HG02973 (cell line): Measurements from ENCODE around the gene KRTAP4-16.
"Not testable (repeated sequence)": the region's sequence is repeated elsewhere in the genome, so short reads cannot be mapped to it uniquely, and the experiment has no call there.

Experiments
- ATAC-seq: cut with Tn5 transposase; IDR thresholded peaks from one replicate; pipeline ENCODE4 v1.9.1; 2021; ENCODE audit warnings: moderate library complexity; ENCODE audit not compliant: unreplicated experiment

Gene KRTAP4-16

DNA sequence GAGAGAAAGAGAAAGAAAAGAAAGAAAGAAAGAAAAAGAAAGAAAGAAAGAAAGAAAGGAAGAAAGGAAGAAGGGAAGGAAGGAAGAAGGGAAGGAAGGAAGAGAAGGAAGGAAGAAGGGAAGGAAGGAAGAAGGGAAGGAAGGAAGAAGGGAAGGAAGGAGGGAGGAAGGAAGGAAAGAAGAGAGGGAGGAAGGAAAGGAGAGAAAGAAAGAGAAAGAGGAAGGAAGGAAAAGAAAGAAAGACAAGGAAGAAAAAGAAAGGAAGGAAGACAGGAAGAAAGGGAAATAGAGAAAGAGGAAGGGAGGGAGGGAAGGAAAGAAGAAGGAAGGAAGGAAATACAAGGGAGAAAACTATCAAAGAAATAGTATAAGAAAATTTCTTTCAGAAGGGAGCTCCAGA, 25.2 kb downstream of the KRTAP4-16 start:
- no peak for ATAC-seq

DNA sequence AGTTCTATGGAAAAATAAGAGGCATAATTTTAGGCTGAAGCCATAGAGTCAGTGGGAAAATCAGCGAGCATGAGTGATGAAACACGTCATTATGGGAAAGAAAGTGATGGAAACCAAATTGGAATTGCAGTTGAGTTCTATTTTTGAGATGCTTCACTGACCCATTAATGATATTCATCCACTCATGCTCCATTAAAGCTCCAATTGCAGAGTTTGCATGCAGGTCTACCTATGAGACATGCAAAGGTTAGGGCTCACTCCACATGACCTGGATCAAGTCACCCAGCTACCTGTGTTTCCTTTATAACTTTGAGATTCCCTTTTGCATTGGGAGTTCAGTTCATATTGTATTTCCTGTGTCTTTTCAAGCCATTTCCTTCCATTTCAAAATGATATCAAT, 28.3 kb downstream of the KRTAP4-16 start:
- no peak for ATAC-seq

DNA sequence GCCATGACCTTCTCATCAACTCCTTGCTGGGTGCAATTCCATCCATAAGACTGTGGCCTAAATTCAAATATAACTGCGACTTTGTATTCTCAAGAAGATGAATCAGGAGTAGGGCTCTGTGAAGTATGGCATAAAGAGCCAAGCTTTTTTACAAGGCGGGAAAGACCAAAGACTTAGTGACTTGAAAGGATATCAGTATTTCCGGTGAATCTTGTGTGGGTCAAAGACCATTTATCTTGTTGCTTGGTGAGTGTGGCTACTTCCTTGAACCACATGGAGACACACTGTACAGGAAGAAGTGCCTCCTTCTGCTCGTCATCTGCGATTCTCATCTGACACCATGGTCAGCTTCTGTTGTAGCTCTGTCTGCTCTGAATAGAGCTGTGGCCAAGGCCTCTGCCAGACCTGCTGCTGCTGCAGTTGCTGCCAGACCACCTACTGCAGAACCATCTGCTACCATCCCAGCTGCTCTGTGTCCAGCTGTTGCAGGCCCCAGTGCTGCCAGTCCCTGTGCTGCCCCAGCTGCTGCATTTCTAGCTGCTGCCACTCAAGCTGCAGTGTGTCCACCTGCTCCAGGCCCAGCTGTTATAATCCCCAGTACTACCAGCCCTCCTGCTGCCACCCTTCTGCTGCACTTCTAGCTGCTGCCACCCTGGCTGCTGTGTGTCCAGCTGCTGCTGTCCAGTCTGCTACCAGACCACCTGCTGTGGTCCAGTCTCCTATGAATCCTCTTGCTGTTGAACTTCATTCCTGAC, 30.2 kb downstream of the KRTAP4-16 start:
- ATAC-seq = no peak

- no peak for ATAC-seq
Measured at GRCh38 chr17:41069031-41069430, 33.0 kb downstream of the KRTAP4-16 start.

GRCh38 chr17:41067281-41067680, 34.7 kb downstream of the KRTAP4-16 start:
- ATAC-seq = no peak

DNA sequence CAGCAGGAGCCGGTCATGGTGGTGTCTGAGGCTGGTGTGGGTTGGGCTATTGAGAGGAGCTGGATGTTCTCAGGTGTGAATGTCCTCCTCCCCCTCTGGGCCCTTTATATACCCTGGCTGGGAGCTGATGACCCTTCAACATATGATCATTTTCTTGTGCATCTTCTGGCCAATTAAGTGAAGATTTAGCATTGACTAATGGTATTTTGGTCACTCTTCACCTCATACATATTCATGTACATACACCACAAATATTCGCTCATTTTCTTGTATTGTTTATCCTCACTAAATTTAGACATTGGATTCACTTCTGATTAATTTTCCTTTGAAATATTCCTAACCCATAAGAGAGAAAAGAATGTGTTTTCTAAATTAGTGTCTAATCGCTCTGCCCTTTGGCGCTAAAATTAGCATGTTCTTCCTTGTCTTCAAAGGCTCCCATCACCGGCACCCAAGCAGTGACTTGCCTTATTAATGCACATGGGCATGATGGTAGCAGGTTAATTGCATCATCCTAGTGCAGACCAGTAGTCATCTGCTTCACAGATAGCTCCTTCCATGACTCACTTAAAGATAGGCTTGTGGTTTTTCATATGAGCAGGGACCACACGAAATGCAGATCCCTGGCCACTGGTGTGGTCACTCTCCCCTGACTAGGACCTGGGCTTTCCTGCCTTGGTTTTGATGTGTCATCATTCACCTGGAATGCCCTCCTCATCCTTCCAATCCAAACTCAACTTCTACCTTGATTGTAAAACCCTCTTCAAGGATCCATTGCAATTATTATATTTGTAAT, 36.0 kb downstream of the KRTAP4-16 start, which contains the start of gene KRTAP2-4:
Gene KRTAP2-4, minus strand, starts transcription at position 51 of the 796 bp plus-strand sequence. Its CDS starts 34 bp downstream, at position 17.
- no peak for ATAC-seq

GRCh38 chr17:41065016-41065689, 36.9 kb downstream of the KRTAP4-16 start:
- ATAC-seq = not testable (repeated sequence)

DNA sequence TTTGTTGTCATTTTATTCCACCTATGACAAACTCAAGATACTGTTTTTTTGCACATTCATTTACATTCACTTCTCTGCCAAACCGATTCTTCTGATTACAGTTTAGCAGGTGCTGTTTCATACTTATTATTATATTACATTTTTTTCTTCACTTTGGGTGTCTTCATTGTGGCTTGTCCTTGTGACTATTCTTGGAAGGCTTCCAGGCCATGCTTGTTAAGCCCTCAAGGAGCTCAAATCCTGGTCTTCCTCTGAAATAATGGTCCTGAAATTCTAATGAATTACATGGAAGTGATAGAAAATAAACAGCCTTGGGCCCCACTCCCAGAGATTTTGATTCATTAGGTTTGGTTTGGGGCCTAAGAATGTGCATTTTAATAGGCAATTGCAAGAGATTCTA, 37.7 kb downstream of the KRTAP4-16 start:
- ATAC-seq = no peak

DNA sequence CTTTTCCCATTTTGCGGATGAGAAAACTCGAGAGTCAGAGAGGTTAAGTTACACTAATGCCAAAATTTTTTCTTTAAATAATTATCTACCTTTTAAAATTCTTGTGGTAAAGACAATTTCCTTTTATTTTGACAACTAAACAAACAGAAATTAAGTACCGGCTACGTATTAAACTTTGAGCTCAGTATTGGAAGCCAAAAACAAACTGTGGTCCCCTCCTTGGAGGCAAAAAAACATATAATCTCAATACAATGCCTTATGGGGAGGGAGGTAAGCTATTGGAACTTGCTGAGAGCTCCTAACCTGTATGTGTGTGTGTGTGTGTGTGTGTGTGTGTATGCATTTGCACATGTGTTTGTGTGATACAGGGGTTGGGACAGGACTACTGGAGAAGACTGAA, 38.6 kb downstream of the KRTAP4-16 start:
- no peak for ATAC-seq

DNA sequence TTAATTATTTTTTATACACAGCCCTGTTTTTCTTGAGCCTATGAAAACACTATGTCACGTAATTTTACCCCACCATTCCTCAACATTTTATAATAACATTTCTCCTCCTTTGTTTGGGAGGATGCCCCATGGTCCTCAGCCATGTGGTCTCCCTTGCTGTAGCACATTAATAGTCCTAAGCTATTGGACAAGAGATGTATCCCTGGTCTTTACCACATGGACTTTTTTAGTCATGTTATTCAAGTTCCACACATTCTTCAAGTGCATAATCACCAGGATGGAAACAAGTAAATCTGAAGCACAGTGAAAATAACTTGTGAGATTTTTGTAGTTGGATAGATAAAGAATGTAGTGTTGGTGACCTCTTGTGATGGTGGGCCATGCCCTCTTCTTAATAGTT, 40.0 kb downstream of the KRTAP4-16 start:
- ATAC-seq = no peak

DNA sequence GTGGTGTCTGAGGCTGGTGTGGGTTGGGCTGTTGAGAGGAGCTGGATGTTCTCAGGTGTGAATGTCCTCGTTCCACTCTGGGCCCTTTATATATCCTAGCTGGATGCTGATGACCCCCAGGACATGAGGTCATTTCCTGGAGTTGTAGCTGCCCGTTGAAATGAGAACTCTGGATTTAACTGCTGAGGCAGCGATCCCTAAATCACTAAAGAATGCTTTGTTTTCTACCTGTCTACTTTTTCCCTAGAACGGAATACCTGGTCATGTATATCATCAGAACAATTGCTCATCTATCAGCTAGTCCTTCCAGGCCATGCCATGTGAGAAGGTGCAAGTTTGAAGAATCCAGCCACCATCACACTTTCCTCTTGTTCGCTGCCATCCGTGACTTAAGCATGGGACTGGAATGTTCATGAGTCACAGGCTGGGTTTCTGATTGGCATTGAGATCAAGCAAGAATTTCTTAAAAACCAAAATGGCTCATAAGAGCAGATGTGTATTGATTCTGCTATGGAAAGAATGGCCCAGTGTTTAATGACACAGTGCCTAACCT, 41.9 kb downstream of the KRTAP4-16 start, which contains the start of gene KRTAP2-3:
Gene KRTAP2-3, minus strand, starts transcription at position 63 of the 553 bp plus-strand sequence. CDS start 64 bp downstream, outside the sequence.
- ATAC-seq = no peak

GRCh38 chr17:41059276-41060051, 42.5 kb downstream of the KRTAP4-16 start:
- not testable (repeated sequence) for ATAC-seq

GRCh38 chr17:41058741-41059140, 43.3 kb downstream of the KRTAP4-16 start:
- no peak for ATAC-seq

DNA sequence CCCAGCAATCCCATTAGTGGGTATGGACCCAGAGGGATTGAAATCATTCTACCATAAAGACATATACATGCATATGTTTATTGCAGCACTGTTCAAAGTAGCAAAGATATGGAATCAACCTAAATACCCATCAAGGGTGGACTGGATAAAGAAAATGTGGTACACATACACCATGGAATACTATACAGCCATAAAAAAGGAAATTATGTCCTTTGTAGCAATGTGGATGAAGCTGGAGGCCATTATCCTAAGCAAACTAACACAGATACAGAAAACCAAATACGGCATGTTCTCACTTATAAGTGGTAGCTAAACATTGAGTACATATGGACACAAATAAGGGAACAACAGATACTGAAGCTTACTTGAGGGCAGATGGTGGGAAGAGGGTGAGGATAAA, 44.5 kb downstream of the KRTAP4-16 start:
- ATAC-seq = no peak

- not testable (repeated sequence) for ATAC-seq
Measured at GRCh38 chr17:41055130-41055529, 46.9 kb downstream of the KRTAP4-16 start, which contains the start of gene KRTAP2-2. Gene KRTAP2-2, minus strand, starts transcription at chr17:41055230. Its CDS starts 19 bp downstream, at chr17:41055211.

DNA sequence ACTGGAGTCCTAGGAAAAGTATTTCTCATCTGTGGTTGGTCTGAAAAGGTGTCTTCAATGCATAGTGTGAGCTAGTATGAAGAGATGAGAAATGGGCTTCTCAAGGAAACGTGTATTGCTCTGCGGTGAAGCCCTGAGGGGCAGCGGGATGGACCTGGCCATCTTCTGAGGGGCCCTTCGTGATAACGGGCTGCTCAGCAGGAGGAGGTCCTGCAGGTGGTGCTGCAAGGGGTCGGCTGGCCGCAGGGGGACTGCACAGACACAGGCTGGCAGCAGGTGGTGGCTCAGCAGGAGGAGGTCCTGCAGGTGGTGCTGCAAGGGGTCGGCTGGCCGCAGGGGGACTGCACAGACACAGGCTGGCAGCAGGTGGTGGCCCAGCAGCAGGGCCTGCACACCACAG, 47.5 kb downstream of the KRTAP4-16 start:
- not testable (repeated sequence) for ATAC-seq

- ATAC-seq = no peak
Measured at GRCh38 chr17:41054025-41054424, 48.0 kb downstream of the KRTAP4-16 start.

DNA sequence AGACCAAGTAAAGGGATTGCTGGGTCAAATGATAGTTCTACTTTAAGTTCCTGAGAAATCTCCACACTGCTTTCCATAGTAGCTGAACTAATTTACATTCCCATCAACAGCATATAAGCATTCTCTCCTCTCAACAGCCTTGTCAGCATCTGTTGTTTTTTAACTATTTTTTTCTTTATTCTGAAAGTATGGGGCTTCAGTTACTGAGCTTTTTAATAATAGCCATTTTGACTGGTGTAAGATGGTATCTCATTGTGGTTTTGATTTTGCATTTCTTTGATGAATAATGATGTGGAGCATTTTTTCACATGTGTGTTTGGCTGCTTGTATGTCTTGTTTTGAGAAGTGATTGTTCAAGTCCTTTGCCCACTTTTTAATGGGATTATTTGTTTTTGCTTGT, 49.4 kb downstream of the KRTAP4-16 start:
- ATAC-seq = no peak
